Tibial artery (tissue), 4 donors: ENCODE measurements around the gene SETBP1.
A peak's percentile ranks its signal among the peaks of the same experiment; 100 is the strongest.

Experiments used
- DNase-seq, 2 donors: peaks; one replicate each; pipeline ENCODE4 v3.0.0-alpha.2; 2019
- H3K27ac ChIP-seq, 2 donors: fragments of 200-600 bp; sonication (generic) in 1 of 2; 1 replicate in 1 of 2; 2 replicates in 1 of 2; pipeline ENCODE4 v1.5.1; 2018 to 2019; ENCODE audit warnings: mild to moderate bottlenecking in 1 of 2
- H3K27me3 ChIP-seq, 2 donors: fragments of 200-600 bp; sonication (generic) in 1 of 2; one replicate each; pipeline versions ENCODE4 v1.5.1 to v1.6.0; 2016 to 2019
- H3K36me3 ChIP-seq, 3 donors: fragments of 200-600 bp; sonication (generic) in 2 of 3; one replicate each; pipeline ENCODE4 v1.5.1; 2016 to 2019; ENCODE audit warnings: mild to moderate bottlenecking in 2 of 3
- H3K4me1 ChIP-seq, 4 donors: fragments of 200-600 bp; sonication (generic) in 2 of 4; 1 replicate in 3 of 4; 2 replicates in 1 of 4; pipeline ENCODE4 v1.5.1; 2016 to 2019
- H3K4me3 ChIP-seq, 2 donors: fragments of 200-600 bp; sonication (generic) in 1 of 2; 1 replicate in 1 of 2; 2 replicates in 1 of 2; pipeline ENCODE4 v1.5.1; 2018 to 2019; ENCODE audit warnings: mild to moderate bottlenecking in 2 of 2
- H3K9me3 ChIP-seq, 3 donors: fragments of 200-600 bp; sonication (generic) in 1 of 3; one replicate each; pipeline ENCODE4 v1.5.1; 2016 to 2019
- intact Hi-C: fragments of 100-400 bp; cut with DNase I; formaldehyde crosslinking; loops from one replicate; pipeline ENCODE4 v1.15.0; 2023; ENCODE audit warnings: low total_unique reads
- TF ChIP-seq, protein P1 (sequence below), 2 experiments: fragments of 200-600 bp in 1 of 2; fragments of 450-650 bp in 1 of 2; IDR thresholded peaks; one replicate each; pipeline ENCODE4 v1.5.1; 2017 to 2019; ENCODE audit warnings: antibody characterized with exemption in 2 of 2, mild to moderate bottlenecking in 1 of 2, moderate library complexity in 1 of 2

SETBP1 gene

GRCh38 chr18:44638034-44638540, 42.6 kb upstream of the SETBP1 start:
- TF ChIP-seq, protein P1, sequence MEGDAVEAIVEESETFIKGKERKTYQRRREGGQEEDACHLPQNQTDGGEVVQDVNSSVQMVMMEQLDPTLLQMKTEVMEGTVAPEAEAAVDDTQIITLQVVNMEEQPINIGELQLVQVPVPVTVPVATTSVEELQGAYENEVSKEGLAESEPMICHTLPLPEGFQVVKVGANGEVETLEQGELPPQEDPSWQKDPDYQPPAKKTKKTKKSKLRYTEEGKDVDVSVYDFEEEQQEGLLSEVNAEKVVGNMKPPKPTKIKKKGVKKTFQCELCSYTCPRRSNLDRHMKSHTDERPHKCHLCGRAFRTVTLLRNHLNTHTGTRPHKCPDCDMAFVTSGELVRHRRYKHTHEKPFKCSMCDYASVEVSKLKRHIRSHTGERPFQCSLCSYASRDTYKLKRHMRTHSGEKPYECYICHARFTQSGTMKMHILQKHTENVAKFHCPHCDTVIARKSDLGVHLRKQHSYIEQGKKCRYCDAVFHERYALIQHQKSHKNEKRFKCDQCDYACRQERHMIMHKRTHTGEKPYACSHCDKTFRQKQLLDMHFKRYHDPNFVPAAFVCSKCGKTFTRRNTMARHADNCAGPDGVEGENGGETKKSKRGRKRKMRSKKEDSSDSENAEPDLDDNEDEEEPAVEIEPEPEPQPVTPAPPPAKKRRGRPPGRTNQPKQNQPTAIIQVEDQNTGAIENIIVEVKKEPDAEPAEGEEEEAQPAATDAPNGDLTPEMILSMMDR (IDR thresholded peaks at IDR 0.05), result no peak
- H3K36me3 ChIP-seq, result no peaks in the 10 kb centered on the region
- no peaks in the 10 kb centered on the region for H3K27me3 ChIP-seq
- H3K27ac ChIP-seq, result no peak overlapping the region
- DNase-seq, result no peak
- no peaks in the 10 kb centered on the region for H3K4me1 ChIP-seq
- H3K4me3 ChIP-seq, result no peak overlapping the region
- no peaks in the 10 kb centered on the region for H3K9me3 ChIP-seq
- intact Hi-C loops, result no loop called here

DNA sequence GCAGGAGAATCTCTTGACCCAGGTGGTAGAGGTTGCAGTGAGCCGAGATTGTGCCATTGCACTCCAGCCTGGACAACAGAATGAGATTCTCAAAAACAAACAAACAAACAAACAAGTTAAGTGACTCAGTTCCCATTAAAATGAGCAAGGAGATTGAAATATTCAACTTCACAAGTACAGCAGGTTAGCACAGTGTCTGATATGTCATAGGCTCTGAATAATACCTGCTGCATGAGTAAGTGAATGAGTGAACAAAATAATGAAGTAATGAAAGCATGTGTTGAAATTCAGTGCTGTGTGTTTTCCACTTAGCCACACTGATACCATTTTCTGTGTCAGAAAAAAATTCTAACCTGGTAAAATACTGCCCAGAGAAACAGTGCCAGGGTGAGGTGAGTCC, 41.9 kb upstream of the SETBP1 start:
- Histone ChIP-seq H3K36me3 (no peaks in the 10 kb centered on the region), H3K27ac (no peak overlapping the region), H3K4me3 (no peak overlapping the region), H3K4me1 (no peaks in the 10 kb centered on the region), H3K9me3 (no peaks in the 10 kb centered on the region), H3K27me3 (no peaks in the 10 kb centered on the region)
- no peak for DNase-seq
- intact Hi-C loops, result no loop called here
- TF ChIP-seq, protein P1 (IDR thresholded peaks at IDR 0.05), result no peak

GRCh38 chr18:44643004-44643403, 37.7 kb upstream of the SETBP1 start:
- H3K27me3 ChIP-seq, result no peaks in the 10 kb centered on the region
- TF ChIP-seq, protein P1 (IDR thresholded peaks at IDR 0.05), result no peak
- intact Hi-C loops, result no loop called here
- H3K4me3 ChIP-seq, result no peak overlapping the region
- H3K9me3 ChIP-seq, result no peaks in the 10 kb centered on the region
- no peak for DNase-seq
- H3K4me1 ChIP-seq, result no peaks in the 10 kb centered on the region
- no peak overlapping the region for H3K27ac ChIP-seq
- H3K36me3 ChIP-seq, result no peaks in the 10 kb centered on the region

- no peaks in the 10 kb centered on the region for H3K36me3 ChIP-seq
- peak in 1 of 2 donors; percentile 35 for DNase-seq
- H3K27ac ChIP-seq, result no peak overlapping the region
- intact Hi-C loops, result no loop called here
- TF ChIP-seq, protein P1 (IDR thresholded peaks at IDR 0.05), result no peak
- H3K27me3 ChIP-seq, result no peaks in the 10 kb centered on the region
- no peaks in the 10 kb centered on the region for H3K9me3 ChIP-seq
- H3K4me3 ChIP-seq, result no peak overlapping the region
- peaks cover 0 to 26% (median 8%) of the 10 kb centered on the region in 4 donors for H3K4me1 ChIP-seq
Measured at GRCh38 chr18:44651478-44651877, 29.2 kb upstream of the SETBP1 start.

DNA sequence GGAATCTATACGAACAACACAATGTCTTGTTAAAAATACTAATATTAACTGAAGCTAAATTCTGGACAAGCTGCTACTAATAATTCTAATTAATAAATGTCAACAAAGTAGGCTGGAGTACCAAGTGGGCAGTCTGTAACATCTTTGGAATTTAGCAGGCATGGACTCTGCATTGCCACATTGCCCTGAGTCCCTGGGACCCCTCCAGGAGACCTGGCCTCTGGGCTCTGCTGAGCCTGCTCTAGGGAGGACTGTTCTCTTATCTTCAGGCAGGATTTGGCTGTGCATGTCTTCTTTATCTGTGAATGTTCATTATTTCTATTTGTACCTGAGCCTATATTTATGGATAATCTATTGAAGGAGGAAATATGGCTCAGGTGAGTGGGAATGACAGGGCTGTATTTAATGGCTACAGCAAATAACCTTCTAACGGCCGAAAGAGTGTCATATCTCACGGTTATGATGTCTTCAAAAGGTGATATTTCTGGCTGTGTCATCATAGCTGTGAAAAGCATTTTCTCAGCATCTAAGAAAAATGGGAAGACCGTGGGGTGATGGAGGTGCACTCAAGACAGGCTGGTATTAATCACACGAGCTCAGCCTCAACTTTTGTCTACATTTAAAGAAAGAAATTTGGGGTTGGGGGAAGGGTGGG, 28.6 kb upstream of the SETBP1 start:
- no peak overlapping the region for H3K4me3 ChIP-seq
- no peaks in the 10 kb centered on the region for H3K36me3 ChIP-seq
- TF ChIP-seq, protein P1 (IDR thresholded peaks at IDR 0.05), result no peak
- DNase-seq, result no peak
- peaks cover 0 to 26% (median 8%) of the 10 kb centered on the region in 4 donors for H3K4me1 ChIP-seq
- no peaks in the 10 kb centered on the region for H3K9me3 ChIP-seq
- intact Hi-C loops, result no loop called here
- no peak overlapping the region for H3K27ac ChIP-seq
- no peaks in the 10 kb centered on the region for H3K27me3 ChIP-seq
